CD4-positive, alpha-beta memory T cell (primary cell): Measurements from ENCODE around the gene TNFRSF19. TPM values are rescaled to one million over a fixed set of nuclear protein-coding genes. Genes with fewer than 3 reads are reported as not detected.
"Not testable (repeated sequence)": the region's sequence is repeated elsewhere in the genome, so short reads cannot be mapped to it uniquely, and the experiment has no call there.

Experiments
- CTCF ChIA-PET: fragments of 350-600 bp; sonication (Branson Sonifier 250); formaldehyde crosslinking; loops from one replicate; lab custom pipeline; 2021; ENCODE audit warnings: inconsistent platforms; ENCODE audit not compliant: partially characterized antibody; lab: Charles Lee
- POLR2A ChIA-PET: fragments of 350-600 bp; sonication (Branson Sonifier 250); formaldehyde crosslinking; loops from one replicate; lab custom pipeline; 2021; ENCODE audit not compliant: partially characterized antibody; lab: Charles Lee
- DNase-seq, 5 donors: peaks; one replicate each; pipeline versions ENCODE4 v3.0.0 to v3.0.0-alpha.2; 2020 to 2022; ENCODE audit warnings: mixed read lengths in 1 of 5
- H3K27ac ChIP-seq: one replicate; pipeline ENCODE4 v1.7.0; 2013; ENCODE audit warnings: low read depth, low read length
- H3K27me3 ChIP-seq: 2 replicates; pipeline ENCODE4 v1.7.0; 2013; ENCODE audit warnings: mild to moderate bottlenecking, low read length, moderate library complexity; ENCODE audit not compliant: insufficient read depth
- H3K36me3 ChIP-seq: 2 replicates; pipeline ENCODE4 v1.7.0; 2013; ENCODE audit warnings: mild to moderate bottlenecking, low read length, moderate library complexity; ENCODE audit not compliant: insufficient read depth
- H3K4me1 ChIP-seq: 2 replicates; pipeline ENCODE4 v1.7.0; 2013; ENCODE audit warnings: mild to moderate bottlenecking, low read length, moderate library complexity; ENCODE audit not compliant: insufficient read depth
- H3K4me3 ChIP-seq, 2 donors: one replicate each; pipeline ENCODE4 v1.7.0; 2013; ENCODE audit warnings: low read length in 2 of 2, mild to moderate bottlenecking in 1 of 2
- H3K9me3 ChIP-seq, 2 donors: one replicate each; pipeline ENCODE4 v1.7.0; 2013; ENCODE audit warnings: low read length in 2 of 2, control low read depth in 1 of 2; ENCODE audit not compliant: control insufficient read depth in 1 of 2
- H3K27ac Mint-ChIP-seq, 7 donors: one replicate each; pipeline ENCODE4 v1.8.0; 2020 to 2021; ENCODE audit warnings: mixed read lengths in 7 of 7, mild to moderate bottlenecking in 6 of 7, inconsistent platforms in 3 of 7, moderate library complexity in 3 of 7
- H3K27me3 Mint-ChIP-seq, 2 donors: one replicate each; pipeline ENCODE4 v1.8.0; 2020 to 2021; ENCODE audit warnings: mixed read lengths in 2 of 2
- H3K36me3 Mint-ChIP-seq, 2 donors: one replicate each; pipeline ENCODE4 v1.8.0; 2020 to 2021; ENCODE audit warnings: mixed read lengths in 2 of 2, inconsistent platforms in 1 of 2, mild to moderate bottlenecking in 1 of 2
- H3K4me1 Mint-ChIP-seq, 4 donors: one replicate each; pipeline ENCODE4 v1.8.0; 2020 to 2021; ENCODE audit warnings: mixed read lengths in 4 of 4, mild to moderate bottlenecking in 1 of 4
- H3K4me3 Mint-ChIP-seq, 8 donors: one replicate each; pipeline ENCODE4 v1.8.0; 2020 to 2021; ENCODE audit warnings: mixed read lengths in 8 of 8, mild to moderate bottlenecking in 7 of 8, moderate library complexity in 6 of 8, inconsistent platforms in 3 of 8
- H3K9me3 Mint-ChIP-seq, 8 donors: one replicate each; pipeline ENCODE4 v1.8.0; 2020 to 2021; ENCODE audit warnings: mixed read lengths in 8 of 8, mild to moderate bottlenecking in 5 of 8, inconsistent platforms in 3 of 8, moderate library complexity in 1 of 8
- intact Hi-C: fragments of 100-400 bp; cut with micrococcal nuclease; formaldehyde crosslinking; loops from one replicate; pipeline ENCODE4 v1.15.1; 2023
- polyA plus RNA-seq, 2 donors: library from polyadenylated mRNA; unstranded; fragments of 300-500 nt; fragmentation: Illumina TruSeq; gene quantifications; one replicate each; pipeline ENCODE4 v1.2.3, GENCODE V29; 2021
- total RNA-seq, 2 experiments: library from RNA; stranded (reverse); gene quantifications; one replicate each; pipeline ENCODE4 v1.2.3, GENCODE V29; 2021

The TNFRSF19 gene
- total and polyA plus RNA-seq, 4 experiments from 2014 or later = 0.27 TPM; not detected in 3

- H3K36me3 Mint-ChIP-seq = no peaks in the 10 kb centered on the region
- DNase-seq = no peak
- H3K36me3 ChIP-seq = no peaks in the 10 kb centered on the region
Measured at GRCh38 chr13:23593148-23593547, 22.9 kb downstream of the TNFRSF19 start.

GRCh38 chr13:23594290-23594689, 24.1 kb downstream of the TNFRSF19 start:
- H3K36me3 Mint-ChIP-seq, POLR2A ChIA-PET, H3K27ac ChIP-seq, H3K4me3 ChIP-seq, H3K27me3 ChIP-seq, DNase-seq, CTCF ChIA-PET, H3K27ac Mint-ChIP-seq, intact Hi-C loops, H3K4me3 Mint-ChIP-seq, H3K9me3 ChIP-seq, H3K4me1 ChIP-seq, H3K36me3 ChIP-seq, H3K9me3 Mint-ChIP-seq, H3K4me1 Mint-ChIP-seq: not testable (repeated sequence)
- peaks cover 15 to 28% of the 10 kb centered on the region in 2 donors for H3K27me3 Mint-ChIP-seq

More at GRCh38 chr13:23593148-23593547, 22.9 kb downstream of the TNFRSF19 start:
- ChIA-PET CTCF (no interaction called here), POLR2A (no interaction called here)
- Mint-ChIP-seq H3K4me3 (no peak overlapping the region), H3K27ac (no peak overlapping the region), H3K4me1 (peaks cover 0 to 5% (median 2%) of the 10 kb centered on the region in 4 donors), H3K9me3 (no peaks in the 10 kb centered on the region), H3K27me3 (peaks cover 10 to 30% of the 10 kb centered on the region in 2 donors)
- Histone ChIP-seq H3K27ac (no peak overlapping the region), H3K4me1 (no peaks in the 10 kb centered on the region), H3K9me3 (no peaks in the 10 kb centered on the region), H3K4me3 (no peak overlapping the region), H3K27me3 (peaks cover 4% of the 10 kb centered on the region)
- intact Hi-C loops = no loop called here

- CTCF ChIA-PET = no interaction called here
- H3K4me1 Mint-ChIP-seq = no peaks in the 10 kb centered on the region
Measured at GRCh38 chr13:23598369-23598768, 28.2 kb downstream of the TNFRSF19 start.

GRCh38 chr13:23599083-23599925, 29.1 kb downstream of the TNFRSF19 start:
- no peak for DNase-seq
- Histone ChIP-seq H3K4me1 (no peaks in the 10 kb centered on the region), H3K9me3 (no peaks in the 10 kb centered on the region), H3K4me3 (no peak overlapping the region), H3K27me3 (no peaks in the 10 kb centered on the region), H3K27ac (no peak overlapping the region), H3K36me3 (no peaks in the 10 kb centered on the region)
- intact Hi-C loops = no loop called here
- Mint-ChIP-seq H3K4me3 (no peak overlapping the region), H3K4me1 (no peaks in the 10 kb centered on the region), H3K27ac (no peak overlapping the region), H3K9me3 (peaks cover 0 to 8% (median 4%) of the 10 kb centered on the region in 8 donors), H3K36me3 (no peaks in the 10 kb centered on the region), H3K27me3 (peaks cover 18 to 27% of the 10 kb centered on the region in 2 donors)
- ChIA-PET CTCF (no interaction called here), POLR2A (no interaction called here)

More at GRCh38 chr13:23598369-23598768, 28.2 kb downstream of the TNFRSF19 start:
- Mint-ChIP-seq H3K9me3 (peaks cover 0 to 8% (median 4%) of the 10 kb centered on the region in 8 donors), H3K27ac (no peak overlapping the region), H3K36me3 (no peaks in the 10 kb centered on the region), H3K27me3 (peaks cover 18 to 27% of the 10 kb centered on the region in 2 donors), H3K4me3 (no peak overlapping the region)
- Histone ChIP-seq H3K4me3 (no peak overlapping the region), H3K9me3 (no peaks in the 10 kb centered on the region), H3K4me1 (no peaks in the 10 kb centered on the region), H3K27ac (no peak overlapping the region), H3K27me3 (no peaks in the 10 kb centered on the region), H3K36me3 (no peaks in the 10 kb centered on the region)
- no peak for DNase-seq
- intact Hi-C loops = no loop called here
- POLR2A ChIA-PET = no interaction called here

GRCh38 chr13:23600100-23600499, 29.9 kb downstream of the TNFRSF19 start:
- Histone ChIP-seq H3K4me3 (no peak overlapping the region), H3K27ac (no peak overlapping the region), H3K4me1 (no peaks in the 10 kb centered on the region), H3K36me3 (no peaks in the 10 kb centered on the region), H3K9me3 (no peaks in the 10 kb centered on the region), H3K27me3 (no peaks in the 10 kb centered on the region)
- ChIA-PET POLR2A (no interaction called here), CTCF (no interaction called here)
- no peak overlapping the region for H3K4me3 Mint-ChIP-seq
- intact Hi-C loops = no loop called here
- peaks cover 19 to 26% of the 10 kb centered on the region in 2 donors for H3K27me3 Mint-ChIP-seq
- no peaks in the 10 kb centered on the region for H3K36me3 Mint-ChIP-seq
- no peaks in the 10 kb centered on the region for H3K4me1 Mint-ChIP-seq
- peaks cover 0 to 8% (median 4%) of the 10 kb centered on the region in 8 donors for H3K9me3 Mint-ChIP-seq
- no peak overlapping the region for H3K27ac Mint-ChIP-seq
- DNase-seq = no peak

- intact Hi-C loops = no loop called here
- Mint-ChIP-seq H3K27ac (no peak overlapping the region), H3K4me3 (no peak overlapping the region), H3K36me3 (no peaks in the 10 kb centered on the region), H3K4me1 (no peaks in the 10 kb centered on the region), H3K27me3 (peaks cover 15 to 23% of the 10 kb centered on the region in 2 donors), H3K9me3 (peaks cover 0 to 8% (median 4%) of the 10 kb centered on the region in 8 donors)
- no peak overlapping the region for H3K4me3 ChIP-seq
- no peaks in the 10 kb centered on the region for H3K36me3 ChIP-seq
- ChIA-PET CTCF (no interaction called here), POLR2A (no interaction called here)
- no peaks in the 10 kb centered on the region for H3K4me1 ChIP-seq
- no peaks in the 10 kb centered on the region for H3K27me3 ChIP-seq
- no peak for DNase-seq
- H3K27ac ChIP-seq = no peak overlapping the region
- no peaks in the 10 kb centered on the region for H3K9me3 ChIP-seq
Measured at GRCh38 chr13:23600534-23600933, 30.3 kb downstream of the TNFRSF19 start.

- intact Hi-C loops = no loop called here
- peaks cover 4 to 8% of the 10 kb centered on the region in 2 donors for H3K27me3 Mint-ChIP-seq
- no peak overlapping the region for H3K4me3 Mint-ChIP-seq
- ChIA-PET POLR2A (no interaction called here), CTCF (interaction anchor here (0.9 kb wide), 1 partner anchor 171 kb away, joined by 3 read pairs; no protein-coding TSS in a partner anchor)
- H3K36me3 ChIP-seq = no peaks in the 10 kb centered on the region
- no peak overlapping the region for H3K4me3 ChIP-seq
- H3K4me1 ChIP-seq = no peaks in the 10 kb centered on the region
- H3K9me3 Mint-ChIP-seq = no peaks in the 10 kb centered on the region
- H3K36me3 Mint-ChIP-seq = no peaks in the 10 kb centered on the region
- DNase-seq = no peak
- peaks cover 0 to 6% (median 4%) of the 10 kb centered on the region in 4 donors for H3K4me1 Mint-ChIP-seq
- no peaks in the 10 kb centered on the region for H3K9me3 ChIP-seq
- H3K27ac ChIP-seq = no peak overlapping the region
- H3K27me3 ChIP-seq = no peaks in the 10 kb centered on the region
- H3K27ac Mint-ChIP-seq = no peak overlapping the region
Measured at GRCh38 chr13:23605831-23606230, 35.6 kb downstream of the TNFRSF19 start.
